HepG2 (cell line): ENCODE measurements around the gene GPR137. TPM values are rescaled to one million over a fixed set of nuclear protein-coding genes. Genes with fewer than 3 reads are reported as not detected.
A peak's percentile ranks its signal among the peaks of the same experiment; 100 is the strongest.

ENCODE experiments used
- ATAC-seq: fragments of 200-7000 bp; cut with Tn5 transposase; 3 replicates; pipeline ENCODE4 v1.9.1; 2020; ENCODE audit warnings: mild to moderate bottlenecking, moderate library complexity
- BruUV-seq: library from RNA; stranded (reverse); fragments of 400-500 nt; replicated peaks from 2 replicates; lab custom pipeline; 2021; lab: Mats Ljungman, UMichigan
- CTCF ChIA-PET: fragments of 300-600 bp; formaldehyde crosslinking; extraction: SDS; loops from one replicate; lab custom pipeline; 2021; ENCODE audit warnings: low total read pairs, inconsistent platforms, low intra/inter-chr PET ratio; lab: Yijun Ruan, JAX
- POLR2A ChIA-PET: fragments of 350-600 bp; sonication (Branson Sonifier 250); formaldehyde crosslinking; loops from one replicate; lab custom pipeline; 2020; ENCODE audit warnings: antibody characterized with exemption, inconsistent platforms; lab: Yijun Ruan, JAX
- DNase-seq: peaks from one replicate; pipeline ENCODE4 v3.0.0-alpha.2; 2015; ENCODE audit warnings: low spot score
- FAIRE-seq: peaks from 3 replicates; lab custom pipeline; 2011; peaks lifted over from hg19 to GRCh38; lab: Jason Lieb, UNC
- H2AFZ ChIP-seq: one replicate; pipeline ENCODE4 v1.6.1; 2011; ENCODE audit warnings: low read length, inconsistent platforms
- H3K27ac ChIP-seq: fragments of 300-600 bp; 3 replicates; pipeline ENCODE4 v1.8.0; 2011; ENCODE audit warnings: mixed run types, mild to moderate bottlenecking, mixed read lengths, low read length, inconsistent platforms; ENCODE audit not compliant: insufficient read depth; ENCODE audit errors: extremely low read length
- H3K27me3 ChIP-seq, 2 experiments: fragments of 200-600 bp in 1 of 2; 2 replicates in 1 of 2; 3 replicates in 1 of 2; pipeline versions ENCODE4 v1.6.0 to v1.8.0; 2011; ENCODE audit warnings: low read length in 2 of 2, mild to moderate bottlenecking in 2 of 2, moderate library complexity in 2 of 2, inconsistent platforms in 1 of 2; ENCODE audit not compliant: insufficient read depth in 2 of 2, control insufficient read depth in 1 of 2
- H3K36me3 ChIP-seq, 2 experiments: fragments of 200-600 bp in 1 of 2; replicated peaks in 1 of 2; 2 replicates in 1 of 2; 3 replicates in 1 of 2; pipeline versions ENCODE4 v1.5.1 to v1.8.0; 2011; ENCODE audit warnings: low read length in 2 of 2, inconsistent platforms in 1 of 2; ENCODE audit not compliant: insufficient read depth in 2 of 2, control insufficient read depth in 1 of 2
- H3K4me1 ChIP-seq: 2 replicates; pipeline ENCODE4 v1.5.1; 2012; ENCODE audit warnings: low read length, inconsistent platforms; ENCODE audit not compliant: insufficient read depth
- H3K4me2 ChIP-seq: 2 replicates; pipeline ENCODE4 v1.6.0; 2011; ENCODE audit warnings: low read depth, low read length, inconsistent platforms
- H3K4me3 ChIP-seq, 3 experiments: fragments of 200-600 bp in 1 of 3; sonication (generic), shearing (Covaris generic) in 1 of 3; replicated peaks in 1 of 3; 2 replicates each; pipeline ENCODE4 v1.5.1; 2011 to 2016; ENCODE audit warnings: low read length in 3 of 3, inconsistent platforms in 2 of 3, low read depth in 2 of 3, mild to moderate bottlenecking in 2 of 3, control low read depth in 1 of 3, mixed read lengths in 1 of 3; ENCODE audit not compliant: insufficient read depth in 1 of 3
- H3K79me2 ChIP-seq: one replicate; pipeline ENCODE4 v1.6.1; 2011; ENCODE audit warnings: low read length, inconsistent platforms; ENCODE audit not compliant: insufficient read depth
- H3K9ac ChIP-seq: 2 replicates; pipeline ENCODE4 v1.6.0; 2011; ENCODE audit warnings: mild to moderate bottlenecking, low read depth, low read length, inconsistent platforms; ENCODE audit not compliant: insufficient read depth
- H3K9me3 ChIP-seq: 2 replicates; pipeline ENCODE4 v1.5.1; 2012; ENCODE audit warnings: mild to moderate bottlenecking, low read length
- H4K20me1 ChIP-seq: 2 replicates; pipeline ENCODE4 v1.6.0; 2011; ENCODE audit warnings: inconsistent platforms, mild to moderate bottlenecking, low read length, moderate library complexity; ENCODE audit not compliant: insufficient read depth
- BHLHE40 ChIP-seq: IDR thresholded peaks from 2 replicates; pipeline ENCODE4 v1.6.1; 2011; ENCODE audit warnings: low read length, improper control_type of control experiment
- CTCF ChIP-seq: sonication (generic); formaldehyde crosslinking; IDR thresholded peaks from 2 replicates; pipeline ENCODE4 v1.5.0; 2020; ENCODE audit warnings: mild to moderate bottlenecking, missing genetic modification reagents, moderate library complexity
- FOXK1 ChIP-seq: sonication (generic); formaldehyde crosslinking; IDR thresholded peaks from 2 replicates; pipeline ENCODE4 v1.4.0; 2020; ENCODE audit warnings: low read depth, missing genetic modification reagents, borderline replicate concordance
- GATAD1 ChIP-seq: IDR thresholded peaks from 2 replicates; pipeline ENCODE4 v1.6.1; 2016; ENCODE audit warnings: missing genetic modification reagents, missing compliant biosample characterization
- MAX ChIP-seq: IDR thresholded peaks from 2 replicates; pipeline ENCODE4 v1.6.1; 2012; ENCODE audit warnings: inconsistent platforms
- MEIS1 ChIP-seq: sonication (generic); formaldehyde crosslinking; IDR thresholded peaks from 2 replicates; pipeline ENCODE4 v1.9.0; 2021; ENCODE audit warnings: mild to moderate bottlenecking, missing genetic modification reagents, moderate library complexity, borderline replicate concordance
- MIER3 ChIP-seq: IDR thresholded peaks from 2 replicates; pipeline ENCODE4 v1.6.1; 2016; ENCODE audit warnings: missing compliant biosample characterization, borderline replicate concordance
- NAIF1 ChIP-seq: sonication (generic); formaldehyde crosslinking; IDR thresholded peaks from 2 replicates; pipeline ENCODE4 v1.5.0; 2020; ENCODE audit warnings: mild to moderate bottlenecking, missing genetic modification reagents, borderline replicate concordance
- PHF8 ChIP-seq: sonication (generic); formaldehyde crosslinking; IDR thresholded peaks from 2 replicates; pipeline ENCODE4 v1.5.0; 2020; ENCODE audit warnings: missing genetic modification reagents
- SAP130 ChIP-seq: IDR thresholded peaks from 2 replicates; pipeline ENCODE4 v1.6.1; 2016; ENCODE audit warnings: low read depth
- SOX6 ChIP-seq, 2 experiments: fragments of 450-650 bp in 1 of 2; sonication (generic) in 1 of 2; formaldehyde crosslinking in 1 of 2; IDR thresholded peaks; 2 replicates each; pipeline versions ENCODE4 v1.4.0 to v1.6.1; 2017 to 2020; ENCODE audit warnings: antibody characterized with exemption in 1 of 2, mild to moderate bottlenecking in 1 of 2, missing genetic modification reagents in 1 of 2
- SRSF4 ChIP-seq: fragments of 200-400 bp; formaldehyde crosslinking; IDR thresholded peaks from one replicate; pipeline ENCODE4 v1.6.1; 2018; ENCODE audit warnings: mild to moderate bottlenecking, low read depth, low read length, moderate library complexity; ENCODE audit not compliant: poor library complexity, severe bottlenecking
- STAG1 ChIP-seq: sonication (generic); formaldehyde crosslinking; IDR thresholded peaks from 2 replicates; pipeline ENCODE4 v1.4.0; 2020; ENCODE audit warnings: missing genetic modification reagents
- TFAP4 ChIP-seq: sonication (generic); IDR thresholded peaks from 2 replicates; pipeline ENCODE4 v1.6.1; 2016; ENCODE audit warnings: low read depth, borderline replicate concordance
- ZBTB20 ChIP-seq: sonication (generic); formaldehyde crosslinking; IDR thresholded peaks from 2 replicates; pipeline ENCODE4 v1.8.1; 2023; ENCODE audit warnings: missing genetic modification reagents, low read depth, mild to moderate bottlenecking, borderline replicate concordance
- ZMYM3 ChIP-seq: sonication (generic); formaldehyde crosslinking; IDR thresholded peaks from 2 replicates; pipeline ENCODE4 v1.5.1; 2020; ENCODE audit warnings: mild to moderate bottlenecking, missing genetic modification reagents
- ZNF207 ChIP-seq: fragments of 450-650 bp; IDR thresholded peaks from 2 replicates; pipeline ENCODE4 v1.6.1; 2016; ENCODE audit warnings: antibody characterized with exemption, borderline replicate concordance
- ZSCAN31 ChIP-seq: sonication (generic); formaldehyde crosslinking; IDR thresholded peaks from 2 replicates; pipeline ENCODE4 v1.5.0; 2020; ENCODE audit warnings: low read depth, mild to moderate bottlenecking, missing genetic modification reagents
- WGBS: methylation state at CpG from one replicate; pipeline ENCODE4 v1.1.6; 2017; ENCODE audit warnings: low lambda C conversion rate; 5-methylcytosine and 5-hydroxymethylcytosine counted together
- in situ Hi-C: cut with HindIII; loops from 2 replicates; pipeline ENCODE4 v1.10.0; 2017; ENCODE audit warnings: low pct_unique_long_range_greater_than_20kb; ENCODE audit not compliant: extremely low pct_ligation_motif_present
- intact Hi-C: fragments of 100-400 bp; cut with micrococcal nuclease; formaldehyde crosslinking; loops from one replicate; pipeline ENCODE4 v1.10.0; 2022; ENCODE audit not compliant: unreplicated experiment
- polyA plus RNA-seq, 8 experiments: library from polyadenylated mRNA; depleted of rRNA in 3 of 8; stranded (reverse) in 7 of 8; unstranded in 1 of 8; fragments of >200 nt; fragmentation: Illumina TruSeq in 4 of 8; extraction: Trizol in 4 of 8; gene quantifications; 2 replicates each; pipeline versions ENCODE4 v1.2.1 to v1.2.3, GENCODE V29; 2011 to 2016; ENCODE audit warnings: low read depth in 4 of 8, missing spikeins in 1 of 8, mixed read lengths in 1 of 8; ENCODE audit not compliant: insufficient read depth in 1 of 8
- total RNA-seq, 5 experiments: library from RNA; depleted of rRNA; stranded (reverse); fragments of >200 nt; fragmentation: Illumina TruSeq; extraction: Trizol; gene quantifications; 2 replicates each; pipeline ENCODE4 v1.2.3, GENCODE V29; 2016; ENCODE audit warnings: low read depth in 1 of 5
- TF ChIP-seq, protein P1 (sequence below): sonication (generic); formaldehyde crosslinking; conservative IDR thresholded peaks from 2 replicates; pipeline ENCODE4 v1.8.1; 2023; ENCODE audit warnings: missing genetic modification reagents

Gene GPR137
- total and polyA plus RNA-seq, 2 of the 13 experiments (the other 11 are each of a cell fraction or from before 2014, with no cell fraction given): 8.5 to 13.2 TPM

- no peak for DNase-seq
- peak overlapping the region; percentile 79 for H3K9ac ChIP-seq
- WGBS: 41% methylated on average over 19 of the region's 40 CpGs
- peak overlapping the region; percentile 97 for H3K4me2 ChIP-seq
- no peaks in the 10 kb centered on the region for H3K36me3 ChIP-seq
- H3K4me1 ChIP-seq: peaks cover 28% of the 10 kb centered on the region; the same call in 1 of the 2 replicates
- H3K27me3 ChIP-seq: peaks cover 4 to 12% of the 10 kb centered on the region in 2 experiments; a peak in 3 of 5 replicates
- CTCF ChIA-PET: no interaction called here
- no peak overlapping the region for H2AFZ ChIP-seq
- FAIRE-seq: no peak
- in situ Hi-C loops: no loop called here
- BruUV-seq: no TSS peak
- POLR2A ChIA-PET: interaction anchor here (2.4 to 4.6 kb wide), 3 partner anchors 15 to 31 kb away, joined by 10 to 48 read pairs (median 14); partner anchors contain the start of genes ESRRA, PRDX5 and TRMT112
- H3K79me2 ChIP-seq: no peaks in the 10 kb centered on the region
- H3K27ac ChIP-seq: peak overlapping the region; percentile 79
- peak overlapping the region; percentile 69 to 97 (median 83) for H3K4me3 ChIP-seq
- intact Hi-C loops: loop anchor here (2.0 kb wide), 1 partner anchor 15 kb away; no protein-coding TSS in a partner anchor
- peak; percentile 40 for ATAC-seq
- H4K20me1 ChIP-seq: no peaks in the 10 kb centered on the region
- H3K9me3 ChIP-seq: no peaks in the 10 kb centered on the region
- TF ChIP-seq SOX6 (IDR thresholded peaks at IDR 0.05) (no peak), SOX6 (CRISPR knock-in tag; IDR thresholded peaks at IDR 0.05) (no peak), FOXK1 (CRISPR knock-in tag) (no peak), ZNF207 (no peak), MAX (no peak), TFAP4 (no peak), CTCF (CRISPR knock-in tag) (peak; percentile 53), MEIS1 (no peak), SAP130 (CRISPR knock-in tag) (peak; percentile 37; the same call in 1 of the 2 replicates), GATAD1 (CRISPR knock-in tag) (peak; percentile 2; the same call in 1 of the 2 replicates), PHF8 (CRISPR knock-in tag) (no peak; the same call in 1 of the 2 replicates), BHLHE40 (no peak), ZMYM3 (CRISPR knock-in tag) (no peak), SRSF4 (no peak), ZSCAN31 (no peak), ZBTB20 (CRISPR knock-in tag) (no peak), MIER3 (CRISPR knock-in tag) (no peak), STAG1 (CRISPR knock-in tag) (peak; percentile 34), NAIF1 (CRISPR knock-in tag) (peak; percentile 97; the same call in 1 of the 2 replicates)
- TF ChIP-seq, protein P1, sequence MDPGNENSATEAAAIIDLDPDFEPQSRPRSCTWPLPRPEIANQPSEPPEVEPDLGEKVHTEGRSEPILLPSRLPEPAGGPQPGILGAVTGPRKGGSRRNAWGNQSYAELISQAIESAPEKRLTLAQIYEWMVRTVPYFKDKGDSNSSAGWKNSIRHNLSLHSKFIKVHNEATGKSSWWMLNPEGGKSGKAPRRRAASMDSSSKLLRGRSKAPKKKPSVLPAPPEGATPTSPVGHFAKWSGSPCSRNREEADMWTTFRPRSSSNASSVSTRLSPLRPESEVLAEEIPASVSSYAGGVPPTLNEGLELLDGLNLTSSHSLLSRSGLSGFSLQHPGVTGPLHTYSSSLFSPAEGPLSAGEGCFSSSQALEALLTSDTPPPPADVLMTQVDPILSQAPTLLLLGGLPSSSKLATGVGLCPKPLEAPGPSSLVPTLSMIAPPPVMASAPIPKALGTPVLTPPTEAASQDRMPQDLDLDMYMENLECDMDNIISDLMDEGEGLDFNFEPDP (CRISPR knock-in tag): no peak
Measured at GRCh38 chr11:64285885-64286800, 495 bp downstream of the GPR137 start.
